ENCODE data around the gene WNT10A. TPM values are rescaled to one million over a fixed set of nuclear protein-coding genes. Genes with fewer than 3 reads are reported as not detected.

The WNT10A gene
- total RNA-seq, 1 donor from 2014 or later = not detected

DNA sequence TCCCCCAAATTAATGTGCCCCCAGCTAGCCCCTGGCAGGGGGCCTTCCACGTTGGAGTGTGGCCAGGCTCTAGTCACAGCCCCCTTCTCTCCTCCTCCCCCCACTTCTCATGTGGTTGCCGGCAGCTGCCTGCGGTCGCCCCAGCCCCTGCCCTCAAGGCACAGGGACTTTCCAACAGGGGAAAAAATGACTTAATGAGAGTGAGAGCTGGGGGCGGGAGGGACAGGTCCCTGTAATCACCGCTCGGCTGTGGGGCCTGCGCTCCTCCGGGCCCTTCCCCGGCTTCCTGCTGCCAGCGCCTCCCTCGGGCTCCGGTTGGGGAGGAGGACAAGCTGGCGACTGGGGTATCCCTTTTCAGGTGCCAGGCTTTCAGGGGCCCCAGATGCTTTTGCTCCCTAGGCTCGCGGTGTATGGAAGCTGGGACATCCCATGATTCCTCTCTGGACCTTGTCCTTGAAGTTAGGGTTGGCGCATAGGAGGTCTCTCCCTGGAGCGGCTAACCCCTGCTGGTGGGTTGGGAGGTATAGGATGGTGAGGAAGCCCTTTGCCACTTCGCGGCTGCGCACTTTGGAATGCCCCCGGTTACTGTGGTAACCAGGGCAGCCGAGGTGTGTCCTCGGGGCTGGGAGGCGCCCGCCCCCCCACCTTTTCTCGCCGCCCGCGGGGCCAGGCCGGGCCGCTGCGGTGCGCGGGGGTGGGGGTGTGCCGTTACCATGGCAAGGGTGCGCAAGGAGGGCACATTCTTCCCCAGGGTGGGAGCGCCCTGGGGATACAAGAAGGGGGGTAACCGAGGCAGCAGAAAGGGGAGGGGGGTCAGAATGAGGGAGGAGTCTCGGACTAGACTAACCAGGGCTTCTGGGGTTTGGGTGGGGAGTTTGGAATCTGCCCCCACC, 16.1 kb downstream of the WNT10A start:
- Histone ChIP-seq H3K9ac (ENCODE audit: low read depth in 1 of 3, low read length in 3 of 3) (no peak overlapping the region), H3K4me1 (ENCODE audit: control insufficient read depth in 3 of 3, insufficient read depth in 3 of 3, low read length in 3 of 3) (peaks cover 14 to 19% (median 14%) of the 10 kb centered on the region in 3 donors), H3K4me3 (ENCODE audit: low read length in 3 of 3) (no peak overlapping the region), H3K9me3 (ENCODE audit: control insufficient read depth in 3 of 3, low read length in 3 of 3) (no peaks in the 10 kb centered on the region), H3K27me3 (ENCODE audit: control insufficient read depth in 3 of 3, insufficient read depth in 3 of 3, low read length in 3 of 3) (peaks cover 79 to 80% (median 79%) of the 10 kb centered on the region in 3 donors), H3K27ac (ENCODE audit: low read depth, low read length) (no peak overlapping the region), H3K36me3 (ENCODE audit: control insufficient read depth in 3 of 3, insufficient read depth in 3 of 3, low read length in 3 of 3) (no peaks in the 10 kb centered on the region)

DNA sequence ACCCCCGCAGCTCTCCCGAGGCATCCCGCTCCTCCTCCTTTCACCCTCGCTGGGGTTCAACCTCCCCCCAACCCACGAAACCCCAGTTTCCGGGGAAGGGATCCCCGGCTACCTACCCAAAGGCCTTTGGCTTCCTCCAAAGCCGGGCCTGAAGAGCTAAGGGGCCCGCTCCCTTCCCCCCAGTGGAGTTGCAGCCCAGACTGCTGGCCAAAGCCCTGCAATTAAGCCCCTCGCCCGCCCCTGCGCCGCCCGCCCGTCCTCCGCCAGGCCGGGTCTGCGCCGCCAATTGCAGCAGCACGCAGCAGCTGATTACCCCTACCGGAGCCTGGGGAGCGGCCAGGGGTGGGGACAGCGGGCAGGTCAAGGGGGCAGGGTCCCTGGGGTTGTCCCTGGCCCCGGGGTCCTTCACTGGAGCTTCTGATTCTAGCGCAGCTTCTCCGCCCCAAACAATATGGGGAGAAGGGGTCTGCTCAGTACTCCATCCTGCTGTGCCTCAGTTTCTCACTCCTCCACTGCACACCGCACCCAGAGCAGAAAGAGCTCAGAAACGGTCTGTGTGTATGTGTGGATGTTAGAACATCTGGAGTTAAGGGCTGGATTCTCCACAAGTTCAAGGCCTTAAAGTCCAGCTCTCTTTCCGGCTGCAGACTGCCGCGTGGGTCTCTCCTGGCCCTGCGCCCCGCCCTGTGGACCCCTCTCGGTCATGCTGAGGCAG, 16.9 kb downstream of the WNT10A start:
- no peak overlapping the region for H3K9ac ChIP-seq (ENCODE audit: low read depth in 1 of 3, low read length in 3 of 3)
- H3K27me3 ChIP-seq (ENCODE audit: control insufficient read depth in 3 of 3, insufficient read depth in 3 of 3, low read length in 3 of 3) = peaks cover 77 to 85% (median 80%) of the 10 kb centered on the region in 3 donors

DNA sequence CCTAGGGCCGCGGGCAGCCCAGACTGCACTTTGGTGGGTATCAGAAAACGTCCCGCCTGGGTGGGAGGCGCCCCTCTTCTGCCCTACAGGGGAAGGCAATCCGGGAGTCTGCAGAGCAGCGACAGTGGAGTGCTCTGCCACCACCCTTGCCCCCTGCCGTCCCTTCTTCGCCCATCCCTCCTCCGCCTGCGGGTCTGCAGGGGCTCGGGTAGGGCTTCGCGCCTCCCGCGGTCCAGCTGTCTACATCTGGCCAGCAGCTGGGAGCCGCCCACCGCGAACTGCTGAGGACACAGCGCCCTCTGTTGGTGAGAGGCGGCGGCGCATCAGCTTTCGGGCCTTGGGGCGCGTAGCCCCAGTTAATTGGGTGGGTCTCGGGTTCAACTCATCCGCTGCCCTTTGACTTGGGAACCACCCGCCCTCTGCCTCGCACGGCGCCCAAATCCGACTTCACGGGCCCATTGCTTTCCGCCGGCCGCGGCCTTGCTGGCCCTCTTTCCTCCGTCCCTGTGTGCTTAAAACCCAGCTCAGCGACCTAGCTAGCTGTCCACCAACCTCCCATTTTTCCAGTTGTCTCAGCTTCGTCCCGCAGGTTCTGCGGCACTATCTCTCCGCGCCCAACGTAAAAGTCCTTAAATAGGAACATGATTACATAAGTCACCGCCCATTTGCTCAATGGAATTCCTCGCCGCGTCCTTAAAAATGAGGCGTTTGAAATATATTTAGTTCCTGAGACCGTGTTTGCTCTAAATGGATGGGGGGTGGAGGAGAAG, 17.6 kb downstream of the WNT10A start:
- Histone ChIP-seq H3K9me3 (ENCODE audit: control insufficient read depth in 3 of 3, low read length in 3 of 3) (no peaks in the 10 kb centered on the region), H3K27ac (ENCODE audit: low read depth, low read length) (no peak overlapping the region), H3K4me1 (ENCODE audit: control insufficient read depth in 3 of 3, insufficient read depth in 3 of 3, low read length in 3 of 3) (peaks cover 8 to 15% (median 8%) of the 10 kb centered on the region in 3 donors), H3K9ac (ENCODE audit: low read depth in 1 of 3, low read length in 3 of 3) (no peak overlapping the region), H3K36me3 (ENCODE audit: control insufficient read depth in 3 of 3, insufficient read depth in 3 of 3, low read length in 3 of 3) (no peaks in the 10 kb centered on the region), H3K4me3 (ENCODE audit: low read length in 3 of 3) (peak overlapping the region in 2 of 3 donors; percentile 35 to 43), H3K27me3 (ENCODE audit: control insufficient read depth in 3 of 3, insufficient read depth in 3 of 3, low read length in 3 of 3) (peaks cover 70 to 84% (median 77%) of the 10 kb centered on the region in 3 donors)

More for the DNA sequence above, 16.9 kb downstream of the WNT10A start:
- H3K36me3 ChIP-seq (ENCODE audit: control insufficient read depth in 3 of 3, insufficient read depth in 3 of 3, low read length in 3 of 3) = no peaks in the 10 kb centered on the region
- peaks cover 13 to 19% (median 14%) of the 10 kb centered on the region in 3 donors for H3K4me1 ChIP-seq (ENCODE audit: control insufficient read depth in 3 of 3, insufficient read depth in 3 of 3, low read length in 3 of 3)
- no peak overlapping the region for H3K4me3 ChIP-seq (ENCODE audit: low read length in 3 of 3)
- no peaks in the 10 kb centered on the region for H3K9me3 ChIP-seq (ENCODE audit: control insufficient read depth in 3 of 3, low read length in 3 of 3)
- no peak overlapping the region for H3K27ac ChIP-seq (ENCODE audit: low read depth, low read length)

DNA sequence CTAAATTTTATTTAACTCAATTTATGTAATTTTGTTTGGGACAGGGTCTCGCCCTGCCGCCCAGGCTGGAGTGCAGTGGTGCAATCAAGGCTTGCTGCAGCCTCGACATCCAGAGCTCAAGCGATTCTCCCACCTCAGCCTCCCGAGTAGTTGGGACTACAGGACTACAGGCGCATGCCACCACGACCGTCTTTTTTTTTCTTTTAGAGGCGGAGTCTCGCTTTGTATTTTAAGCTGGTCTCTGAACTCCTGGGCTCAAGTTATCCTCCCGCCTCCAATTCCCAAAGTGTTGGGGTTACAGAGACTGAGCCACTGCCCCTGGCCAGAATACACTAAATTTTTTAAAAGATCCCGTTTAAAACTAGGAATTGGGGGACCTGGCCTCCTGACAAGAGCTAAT, 18.5 kb downstream of the WNT10A start:
- H3K9ac ChIP-seq (ENCODE audit: low read depth in 1 of 3, low read length in 3 of 3) = no peak overlapping the region
- H3K9me3 ChIP-seq (ENCODE audit: control insufficient read depth in 3 of 3, low read length in 3 of 3) = no peaks in the 10 kb centered on the region
- no peak overlapping the region for H3K4me3 ChIP-seq (ENCODE audit: low read length in 3 of 3)
- H3K4me1 ChIP-seq (ENCODE audit: control insufficient read depth in 3 of 3, insufficient read depth in 3 of 3, low read length in 3 of 3) = peaks cover 6 to 14% (median 7%) of the 10 kb centered on the region in 3 donors
- no peak overlapping the region for H3K27ac ChIP-seq (ENCODE audit: low read depth, low read length)
- H3K27me3 ChIP-seq (ENCODE audit: control insufficient read depth in 3 of 3, insufficient read depth in 3 of 3, low read length in 3 of 3) = peaks cover 62 to 78% (median 69%) of the 10 kb centered on the region in 3 donors
- no peaks in the 10 kb centered on the region for H3K36me3 ChIP-seq (ENCODE audit: control insufficient read depth in 3 of 3, insufficient read depth in 3 of 3, low read length in 3 of 3)

DNA sequence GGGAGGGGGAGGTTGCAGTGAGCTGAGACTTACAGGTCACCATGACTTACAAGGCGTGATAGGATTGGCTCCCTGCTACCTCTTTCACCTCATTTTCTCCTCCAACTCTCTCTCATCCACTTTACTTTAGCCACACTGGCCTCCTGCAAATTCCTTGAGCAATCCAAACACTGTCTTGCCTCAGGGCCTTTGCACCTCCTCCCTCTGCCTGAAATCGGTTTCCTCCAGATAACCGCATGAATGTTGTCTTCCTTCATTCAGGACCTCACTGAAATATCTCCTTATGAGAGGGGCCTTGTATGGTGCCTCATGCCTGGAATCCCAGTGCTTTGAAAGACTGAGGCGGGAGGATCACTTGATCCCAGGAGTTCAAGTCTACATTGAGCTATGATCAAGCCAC, 21.8 kb downstream of the WNT10A start:
- peaks cover 34 to 53% (median 40%) of the 10 kb centered on the region in 3 donors for H3K27me3 ChIP-seq (ENCODE audit: control insufficient read depth in 3 of 3, insufficient read depth in 3 of 3, low read length in 3 of 3)
- H3K9me3 ChIP-seq (ENCODE audit: control insufficient read depth in 3 of 3, low read length in 3 of 3) = no peaks in the 10 kb centered on the region
- no peaks in the 10 kb centered on the region for H3K36me3 ChIP-seq (ENCODE audit: control insufficient read depth in 3 of 3, insufficient read depth in 3 of 3, low read length in 3 of 3)
- peaks cover 6 to 12% (median 7%) of the 10 kb centered on the region in 3 donors for H3K4me1 ChIP-seq (ENCODE audit: control insufficient read depth in 3 of 3, insufficient read depth in 3 of 3, low read length in 3 of 3)
- no peak overlapping the region for H3K27ac ChIP-seq (ENCODE audit: low read depth, low read length)
- no peak overlapping the region for H3K9ac ChIP-seq (ENCODE audit: low read depth in 1 of 3, low read length in 3 of 3)
- no peak overlapping the region for H3K4me3 ChIP-seq (ENCODE audit: low read length in 3 of 3)

DNA sequence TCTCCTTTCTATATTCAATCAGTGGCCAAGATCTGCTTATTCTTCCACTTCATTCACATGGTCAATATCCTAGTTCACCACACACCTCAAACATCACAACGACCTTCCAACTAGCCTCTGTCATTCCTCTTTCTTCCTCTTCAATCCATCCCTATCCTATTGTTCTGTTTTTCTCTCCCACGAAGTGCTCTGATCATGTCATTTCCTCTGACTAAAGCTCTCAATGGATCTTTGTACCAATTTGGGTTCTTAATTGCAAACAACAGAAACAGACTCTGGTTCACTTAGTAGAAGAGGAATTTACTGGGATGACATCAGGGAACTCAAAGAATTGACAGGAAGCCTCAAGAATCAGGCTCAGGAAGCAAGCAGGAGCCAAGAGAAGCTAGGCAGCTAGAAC, 23.5 kb downstream of the WNT10A start:
- Histone ChIP-seq H3K9ac (ENCODE audit: low read depth in 1 of 3, low read length in 3 of 3) (no peak overlapping the region), H3K4me1 (ENCODE audit: control insufficient read depth in 3 of 3, insufficient read depth in 3 of 3, low read length in 3 of 3) (peaks cover 6 to 9% (median 6%) of the 10 kb centered on the region in 3 donors), H3K36me3 (ENCODE audit: control insufficient read depth in 3 of 3, insufficient read depth in 3 of 3, low read length in 3 of 3) (no peaks in the 10 kb centered on the region), H3K27me3 (ENCODE audit: control insufficient read depth in 3 of 3, insufficient read depth in 3 of 3, low read length in 3 of 3) (peaks cover 18 to 36% (median 27%) of the 10 kb centered on the region in 3 donors), H3K4me3 (ENCODE audit: low read length in 3 of 3) (no peak overlapping the region), H3K9me3 (ENCODE audit: control insufficient read depth in 3 of 3, low read length in 3 of 3) (no peaks in the 10 kb centered on the region), H3K27ac (ENCODE audit: low read depth, low read length) (no peak overlapping the region)

DNA sequence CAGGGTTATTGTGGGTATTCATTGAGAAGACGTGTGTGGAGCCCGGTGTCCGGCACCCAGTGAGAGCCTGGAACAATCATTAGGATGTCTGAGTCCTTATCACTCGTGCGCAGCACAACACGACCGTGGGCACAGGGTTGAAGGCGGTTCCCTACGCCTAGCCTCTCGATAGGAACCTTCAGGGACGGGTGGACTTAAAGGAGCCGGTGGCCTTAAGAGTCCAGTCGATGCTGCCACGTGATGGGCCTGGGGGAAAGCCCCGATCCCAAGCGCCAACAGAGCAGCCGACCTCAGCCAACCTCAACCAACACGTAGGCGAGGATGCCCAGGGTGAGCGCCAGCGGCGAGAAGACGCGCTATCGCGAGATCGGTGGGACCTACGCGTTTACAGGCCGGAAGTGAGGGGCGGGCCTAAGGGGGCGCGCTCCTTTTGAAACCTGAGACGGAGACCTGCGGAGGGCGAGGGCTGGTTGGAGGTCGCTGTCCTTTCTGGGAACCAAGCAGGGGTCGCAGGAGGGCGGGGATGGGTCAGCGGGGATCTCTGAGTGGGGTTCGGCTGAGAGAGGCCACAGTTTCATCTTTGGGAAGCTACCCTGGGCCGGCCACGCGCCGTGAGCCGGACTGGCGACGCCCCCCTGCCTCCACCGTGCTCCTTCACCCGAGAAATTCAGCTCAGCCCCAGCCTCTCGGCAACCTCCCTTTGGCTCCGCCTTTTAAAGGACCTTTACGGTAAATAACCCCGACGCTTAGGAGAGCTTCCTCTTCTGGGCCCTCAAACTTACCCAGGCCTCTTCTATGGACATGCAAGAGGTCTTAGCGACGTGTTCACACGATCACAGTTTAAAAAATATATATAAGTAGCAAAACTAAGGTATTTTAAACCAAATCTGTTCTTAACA, 28.3 kb downstream of the WNT10A start:
- Histone ChIP-seq H3K27ac (ENCODE audit: low read depth, low read length) (no peak overlapping the region), H3K4me1 (ENCODE audit: control insufficient read depth in 3 of 3, insufficient read depth in 3 of 3, low read length in 3 of 3) (peaks cover 11 to 14% (median 11%) of the 10 kb centered on the region in 3 donors), H3K27me3 (ENCODE audit: control insufficient read depth in 3 of 3, insufficient read depth in 3 of 3, low read length in 3 of 3) (peaks cover 5 to 7% (median 6%) of the 10 kb centered on the region in 3 donors), H3K9me3 (ENCODE audit: control insufficient read depth in 3 of 3, low read length in 3 of 3) (no peaks in the 10 kb centered on the region), H3K36me3 (ENCODE audit: control insufficient read depth in 3 of 3, insufficient read depth in 3 of 3, low read length in 3 of 3) (no peaks in the 10 kb centered on the region), H3K9ac (ENCODE audit: low read depth in 1 of 3, low read length in 3 of 3) (peak overlapping the region; percentile 67 to 75 (median 67)), H3K4me3 (ENCODE audit: low read length in 3 of 3) (peak overlapping the region; percentile 80 to 90 (median 84))

DNA sequence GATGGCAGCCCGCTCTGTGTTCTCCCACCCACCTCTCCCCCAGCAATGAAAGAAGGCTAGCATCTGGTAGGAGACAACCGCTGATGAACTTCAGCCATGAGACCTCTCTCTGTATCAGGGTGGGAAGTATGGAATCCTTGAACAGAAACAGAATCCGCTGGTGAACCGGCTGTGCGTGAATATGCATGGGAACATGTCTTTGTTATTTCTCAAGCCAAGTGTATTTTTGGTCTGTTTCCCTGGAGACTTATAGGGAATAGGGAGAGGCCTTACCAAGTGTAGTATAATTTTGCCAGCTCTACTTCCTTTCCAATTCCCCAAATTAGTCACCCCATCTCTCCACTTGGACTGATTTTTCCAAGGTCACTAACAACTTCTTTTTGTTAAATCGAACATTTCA, 30.1 kb downstream of the WNT10A start:
- Histone ChIP-seq H3K9me3 (ENCODE audit: control insufficient read depth in 3 of 3, low read length in 3 of 3) (no peaks in the 10 kb centered on the region), H3K27ac (ENCODE audit: low read depth, low read length) (no peak overlapping the region), H3K4me3 (ENCODE audit: low read length in 3 of 3) (no peak overlapping the region), H3K4me1 (ENCODE audit: control insufficient read depth in 3 of 3, insufficient read depth in 3 of 3, low read length in 3 of 3) (peaks cover 11 to 14% (median 11%) of the 10 kb centered on the region in 3 donors), H3K27me3 (ENCODE audit: control insufficient read depth in 3 of 3, insufficient read depth in 3 of 3, low read length in 3 of 3) (peaks cover 0 to 9% (median 0%) of the 10 kb centered on the region in 3 donors), H3K36me3 (ENCODE audit: control insufficient read depth in 3 of 3, insufficient read depth in 3 of 3, low read length in 3 of 3) (no peaks in the 10 kb centered on the region), H3K9ac (ENCODE audit: low read depth in 1 of 3, low read length in 3 of 3) (no peak overlapping the region)

DNA sequence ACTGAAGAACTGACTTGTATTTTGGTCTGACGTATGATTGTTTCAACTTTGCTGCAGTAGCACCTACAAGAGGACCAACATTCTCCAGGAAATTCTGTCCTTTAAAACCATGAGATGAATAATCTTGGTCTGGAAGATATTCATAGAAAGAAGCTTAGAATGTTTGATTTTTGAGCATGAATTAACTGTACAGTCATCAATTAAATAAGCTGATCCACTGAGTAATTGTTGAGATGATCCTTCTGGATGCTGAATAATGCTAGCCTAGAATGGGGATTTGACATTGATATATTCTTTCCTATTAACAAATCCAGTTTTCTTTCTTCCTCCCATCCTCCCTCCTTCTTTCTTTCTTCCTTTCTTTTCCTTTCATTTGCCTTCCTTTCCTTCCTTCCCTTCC, 39.9 kb downstream of the WNT10A start:
- no peak overlapping the region for H3K27ac ChIP-seq (ENCODE audit: low read depth, low read length)
- H3K4me1 ChIP-seq (ENCODE audit: control insufficient read depth in 3 of 3, insufficient read depth in 3 of 3, low read length in 3 of 3) = no peaks in the 10 kb centered on the region
- no peaks in the 10 kb centered on the region for H3K9me3 ChIP-seq (ENCODE audit: control insufficient read depth in 3 of 3, low read length in 3 of 3)
- H3K4me3 ChIP-seq (ENCODE audit: low read length in 3 of 3) = no peak overlapping the region
- H3K27me3 ChIP-seq (ENCODE audit: control insufficient read depth in 3 of 3, insufficient read depth in 3 of 3, low read length in 3 of 3) = peaks cover 0 to 7% (median 4%) of the 10 kb centered on the region in 3 donors
- H3K36me3 ChIP-seq (ENCODE audit: control insufficient read depth in 3 of 3, insufficient read depth in 3 of 3, low read length in 3 of 3) = no peaks in the 10 kb centered on the region
- no peak overlapping the region for H3K9ac ChIP-seq (ENCODE audit: low read depth in 1 of 3, low read length in 3 of 3)

All from skeletal muscle tissue (tissue), 4 donors.